IPS-15b (cell line): ENCODE data around the gene GJC2.

Experiments
- H3K27me3 ChIP-seq: one replicate; pipeline ENCODE4 v1.6.1; 2013; ENCODE audit warnings: low read length; ENCODE audit not compliant: control insufficient read depth, insufficient read depth
- H3K36me3 ChIP-seq: one replicate; pipeline ENCODE4 v1.6.1; 2013; ENCODE audit warnings: low read length; ENCODE audit not compliant: control insufficient read depth, insufficient read depth
- H3K4me1 ChIP-seq: one replicate; pipeline ENCODE4 v1.6.1; 2013; ENCODE audit warnings: mild to moderate bottlenecking, low read length; ENCODE audit not compliant: control insufficient read depth, insufficient read depth
- H3K4me3 ChIP-seq: one replicate; pipeline ENCODE4 v1.5.1; 2013; ENCODE audit warnings: low read depth, low read length
- H3K9ac ChIP-seq: one replicate; pipeline ENCODE4 v1.6.1; 2013; ENCODE audit warnings: low read depth, mild to moderate bottlenecking, low read length
- H3K9me3 ChIP-seq: one replicate; pipeline ENCODE4 v1.6.1; 2013; ENCODE audit warnings: mild to moderate bottlenecking, low read length; ENCODE audit not compliant: control insufficient read depth, insufficient read depth

The GJC2 gene

DNA sequence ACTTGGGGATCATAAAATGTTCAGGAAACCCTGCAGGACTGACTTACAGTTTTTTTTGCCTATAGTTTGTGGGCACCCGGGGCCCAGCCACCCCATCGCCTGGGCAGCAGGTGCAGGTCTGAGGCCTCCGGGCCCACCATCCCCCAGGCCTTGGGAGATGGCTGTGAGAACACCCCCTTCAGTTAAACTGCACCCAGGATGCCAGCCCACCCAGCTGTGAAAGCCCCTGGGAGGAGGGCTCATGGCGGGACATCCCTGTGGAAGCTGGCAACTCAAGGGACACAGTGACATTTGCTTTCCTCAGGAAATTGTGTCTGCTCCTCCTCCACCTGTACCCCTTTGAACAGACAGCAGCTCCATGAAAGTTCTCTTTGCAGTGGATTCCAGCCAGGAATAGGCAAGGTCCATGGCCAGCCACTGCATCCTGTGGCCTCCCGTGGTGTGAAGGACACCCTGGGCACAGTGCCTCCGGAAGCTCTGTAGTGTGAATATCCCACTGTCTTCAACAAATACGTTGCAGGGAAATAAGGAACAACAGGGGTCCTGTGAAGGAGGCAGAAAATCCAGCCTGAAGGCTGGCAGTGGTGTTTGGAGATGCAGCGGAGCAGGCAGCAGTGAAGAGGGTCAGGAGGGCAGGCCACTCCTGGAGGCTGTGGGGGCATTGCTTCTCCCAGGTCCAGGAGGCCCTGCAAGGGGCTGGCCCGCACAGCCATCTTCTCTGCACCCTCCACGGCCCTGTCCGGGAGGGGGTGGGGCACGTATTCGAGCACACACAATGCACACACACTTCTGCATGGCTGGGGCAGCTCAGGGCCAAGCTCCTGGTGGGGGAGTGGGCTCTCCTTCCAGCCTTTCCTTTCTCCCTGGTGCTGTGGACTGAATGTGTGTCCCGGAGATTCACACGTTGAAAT is 56.1 kb downstream of the GJC2 start:
- H3K4me1 ChIP-seq, result no peaks in the 10 kb centered on the region
- no peaks in the 10 kb centered on the region for H3K36me3 ChIP-seq
- H3K27me3 ChIP-seq, result no peaks in the 10 kb centered on the region
- no peaks in the 10 kb centered on the region for H3K9me3 ChIP-seq
- no peak overlapping the region for H3K9ac ChIP-seq
- H3K4me3 ChIP-seq, result no peak overlapping the region

DNA sequence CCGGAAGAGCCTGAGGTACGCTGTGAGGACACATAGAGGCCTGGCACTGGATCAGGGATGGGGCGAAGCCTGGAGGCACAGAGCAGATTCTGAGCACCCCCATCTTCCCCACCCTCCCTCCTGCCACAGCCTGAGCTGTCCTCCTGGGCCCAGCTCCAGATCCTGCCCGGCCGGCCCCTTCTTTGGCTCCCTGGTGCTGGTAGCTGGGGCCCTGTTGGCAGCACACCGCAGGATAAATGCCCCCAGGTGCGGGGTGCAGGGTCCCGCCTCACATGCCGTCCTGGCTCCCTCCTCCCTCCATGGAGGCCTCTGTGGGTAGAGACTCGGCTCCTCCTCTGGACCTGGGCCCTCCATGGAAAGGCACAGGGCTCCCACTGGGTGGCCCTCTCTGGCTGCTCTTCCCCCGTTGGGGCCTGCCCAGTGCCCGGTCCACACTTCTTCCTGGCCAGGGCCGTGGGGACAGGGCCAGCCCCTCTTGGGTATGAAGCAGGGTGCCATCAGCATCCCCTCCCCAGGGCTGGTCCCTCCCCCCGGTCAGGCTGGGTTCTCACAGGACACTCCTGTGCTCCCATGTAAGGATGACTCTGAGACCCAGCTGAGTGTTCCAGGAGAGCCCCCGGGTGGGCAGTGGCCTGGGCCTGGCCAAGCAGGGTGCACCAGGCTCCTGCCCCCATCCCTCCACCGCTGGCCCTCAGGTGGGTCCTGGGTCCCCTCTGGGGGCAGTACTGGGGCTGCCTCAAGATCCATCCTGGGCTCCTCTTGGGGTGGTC is 57.0 kb downstream of the GJC2 start:
- no peaks in the 10 kb centered on the region for H3K36me3 ChIP-seq
- H3K27me3 ChIP-seq, result peaks cover 3% of the 10 kb centered on the region
- H3K4me3 ChIP-seq, result no peak overlapping the region
- H3K9me3 ChIP-seq, result no peaks in the 10 kb centered on the region
- no peaks in the 10 kb centered on the region for H3K4me1 ChIP-seq
- no peak overlapping the region for H3K9ac ChIP-seq

GRCh38 chr1:228207381-228207810 is 57.7 kb downstream of the GJC2 start:
- Histone ChIP-seq H3K4me3 (no peak overlapping the region), H3K9ac (no peak overlapping the region), H3K9me3 (no peaks in the 10 kb centered on the region), H3K4me1 (no peaks in the 10 kb centered on the region), H3K36me3 (no peaks in the 10 kb centered on the region), H3K27me3 (peaks cover 3% of the 10 kb centered on the region)

- Histone ChIP-seq H3K36me3 (no peaks in the 10 kb centered on the region), H3K4me3 (no peak within 1 kb of the TSS), H3K4me1 (no peaks in the 10 kb centered on the region), H3K9ac (no peak within 1 kb of the TSS), H3K9me3 (no peaks in the 10 kb centered on the region), H3K27me3 (peaks cover 5% of the 10 kb centered on the region)
These were observed 58.4 kb downstream of the GJC2 start, which contains the start of gene OBSCN for GRCh38 chr1:228207851-228208821. Gene OBSCN (plus strand): TSS chr1:228208044. CDS start chr1:228211784, 3,740 bp downstream.

- Histone ChIP-seq H3K9ac (no peak overlapping the region), H3K36me3 (no peaks in the 10 kb centered on the region), H3K4me1 (no peaks in the 10 kb centered on the region), H3K4me3 (no peak overlapping the region), H3K27me3 (peaks cover 5% of the 10 kb centered on the region), H3K9me3 (no peaks in the 10 kb centered on the region)
These were observed 59.3 kb downstream of the GJC2 start for GRCh38 chr1:228208831-228209551.
